ENCODE data around the gene MPV17L2.

Gene MPV17L2

GRCh38 chr19:18239303-18239702 is 46.3 kb downstream of the MPV17L2 start:
- no peak for DNase-seq (ENCODE audit: low spot score)

DNA sequence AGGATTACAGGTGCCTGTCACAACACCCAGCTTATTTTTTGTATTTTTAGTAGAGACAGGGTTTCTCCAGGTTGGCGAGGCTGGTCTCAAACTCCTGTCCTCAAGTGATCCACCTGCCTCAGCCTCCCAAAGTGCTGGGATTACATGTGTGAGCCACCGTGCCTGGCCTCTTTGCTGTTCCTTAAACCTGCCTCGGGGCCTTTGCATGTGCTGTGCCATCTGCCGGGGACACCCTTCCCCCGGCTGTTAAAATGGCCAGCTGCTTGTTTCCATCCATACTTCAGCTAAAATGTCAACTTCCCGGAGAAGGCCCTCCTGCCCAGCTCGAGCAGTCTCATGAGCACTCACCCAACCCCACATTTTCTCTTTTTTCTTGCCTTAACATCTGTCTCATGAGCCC is 52.3 kb downstream of the MPV17L2 start:
- DNase-seq (ENCODE audit: low spot score) = no peak
